WTC11 (cell line): ENCODE data around the gene CALM3. TPM values are rescaled to one million over a fixed set of nuclear protein-coding genes. Genes with fewer than 3 reads are reported as not detected.

ENCODE experiments used
- ATAC-seq: fragments of 200-7000 bp; cut with Tn5 transposase; 2 replicates; pipeline ENCODE4 v1.10.0; 2021; ENCODE audit warnings: mild to moderate bottlenecking, moderate library complexity
- CTCF ChIA-PET: fragments of 300-600 bp; sonication (Branson Sonifier 250); formaldehyde crosslinking; loops from one replicate; lab custom pipeline; 2021; ENCODE audit warnings: antibody characterized with exemption; lab: Charles Lee
- POLR2A ChIA-PET: fragments of 350-600 bp; sonication (Branson Sonifier 250); formaldehyde crosslinking; loops from one replicate; lab custom pipeline; 2021; ENCODE audit warnings: antibody characterized with exemption; lab: Charles Lee
- DNase-seq: peaks from one replicate; pipeline ENCODE4 v3.0.0; 2021; ENCODE audit warnings: low spot score
- H3K27ac Mint-ChIP-seq: 2 replicates; pipeline ENCODE4 v1.8.0; 2021; ENCODE audit warnings: mixed read lengths
- H3K27me3 Mint-ChIP-seq: 2 replicates; pipeline ENCODE4 v1.8.0; 2021; ENCODE audit warnings: low read depth, mild to moderate bottlenecking, moderate library complexity, mixed read lengths
- H3K36me3 Mint-ChIP-seq: 2 replicates; pipeline ENCODE4 v1.8.0; 2021; ENCODE audit warnings: mixed read lengths
- H3K4me1 Mint-ChIP-seq: 2 replicates; pipeline ENCODE4 v1.8.0; 2022; ENCODE audit warnings: mixed read lengths
- H3K4me3 Mint-ChIP-seq: 2 replicates; pipeline ENCODE4 v1.8.0; 2021; ENCODE audit warnings: mild to moderate bottlenecking, moderate library complexity, mixed read lengths
- H3K9me3 Mint-ChIP-seq: 2 replicates; pipeline ENCODE4 v1.8.0; 2021; ENCODE audit warnings: mixed read lengths
- ELF4 ChIP-seq: sonication (generic); formaldehyde crosslinking; IDR thresholded peaks from 2 replicates; pipeline ENCODE4 v1.8.1; 2022; ENCODE audit warnings: low read depth, mild to moderate bottlenecking, moderate library complexity, missing genetic modification reagents
- JUN ChIP-seq: sonication (generic); formaldehyde crosslinking; IDR thresholded peaks from 2 replicates; pipeline ENCODE4 v1.8.0; 2023; ENCODE audit warnings: mild to moderate bottlenecking, missing genetic modification reagents
- MYBL2 ChIP-seq: sonication (generic); formaldehyde crosslinking; IDR thresholded peaks from 2 replicates; pipeline ENCODE4 v1.8.1; 2023; ENCODE audit warnings: mild to moderate bottlenecking, moderate library complexity, missing genetic modification reagents
- OVOL2 ChIP-seq: fragments of 250-450 bp; sonication (Bioruptor Pico); IDR thresholded peaks from 2 replicates; pipeline ENCODE4 v1.9.0; 2021; ENCODE audit warnings: mild to moderate bottlenecking, borderline replicate concordance
- PRRX2 ChIP-seq: fragments of 250-450 bp; sonication (Bioruptor Pico); IDR thresholded peaks from 2 replicates; pipeline ENCODE4 v1.8.0; 2021; ENCODE audit warnings: mild to moderate bottlenecking
- SMAD4 ChIP-seq: sonication (generic); formaldehyde crosslinking; IDR thresholded peaks from 2 replicates; pipeline ENCODE4 v1.8.0; 2022; ENCODE audit warnings: mild to moderate bottlenecking, missing genetic modification reagents
- ZNF121 ChIP-seq: sonication (generic); formaldehyde crosslinking; IDR thresholded peaks from 2 replicates; pipeline ENCODE4 v1.8.0; 2023; ENCODE audit warnings: missing genetic modification reagents
- ZNF416 ChIP-seq: fragments of 250-450 bp; sonication (Bioruptor Pico); IDR thresholded peaks from 2 replicates; pipeline ENCODE4 v1.9.0; 2021; ENCODE audit warnings: mild to moderate bottlenecking, inconsistent platforms
- ZNF423 ChIP-seq: fragments of 250-450 bp; sonication (Bioruptor Pico); IDR thresholded peaks from 2 replicates; pipeline ENCODE4 v2.1.2; 2022; ENCODE audit warnings: mild to moderate bottlenecking, moderate library complexity
- total RNA-seq: library from RNA; stranded (reverse); gene quantifications from 3 replicates; pipeline ENCODE4 v1.2.3, GENCODE V29; 2021
- TF ChIP-seq, protein P1 (sequence below): fragments of 200-600 bp; IDR thresholded peaks from 2 replicates; pipeline ENCODE4 v1.8.0; 2022; ENCODE audit warnings: antibody characterized with exemption
- TF ChIP-seq, protein P2 (sequence below): fragments of 250-450 bp; sonication (Bioruptor Pico); conservative IDR thresholded peaks from 2 replicates; pipeline ENCODE4 v1.9.0; 2021; ENCODE audit warnings: mild to moderate bottlenecking
- TF ChIP-seq, protein P3 (sequence below): sonication (generic); formaldehyde crosslinking; IDR thresholded peaks from 2 replicates; pipeline ENCODE4 v1.8.0; 2022; ENCODE audit warnings: mild to moderate bottlenecking, missing genetic modification reagents
- TF ChIP-seq, protein P4 (sequence below): sonication (generic); formaldehyde crosslinking; IDR thresholded peaks from 2 replicates; pipeline ENCODE4 v1.8.1; 2022; ENCODE audit warnings: missing genetic modification reagents, borderline replicate concordance
- TF ChIP-seq, protein P5 (sequence below): sonication (generic); formaldehyde crosslinking; IDR thresholded peaks from 2 replicates; pipeline ENCODE4 v1.8.0; 2022; ENCODE audit warnings: mild to moderate bottlenecking, missing genetic modification reagents
- TF ChIP-seq, protein P6 (sequence below): sonication (generic); formaldehyde crosslinking; IDR thresholded peaks from 2 replicates; pipeline ENCODE4 v1.8.0; 2022; ENCODE audit warnings: mild to moderate bottlenecking, missing genetic modification reagents
- TF ChIP-seq, protein P7 (sequence below): sonication (generic); formaldehyde crosslinking; IDR thresholded peaks from 2 replicates; pipeline ENCODE4 v1.8.1; 2022; ENCODE audit warnings: mild to moderate bottlenecking, missing genetic modification reagents, moderate library complexity, borderline replicate concordance
- TF ChIP-seq, protein P8 (sequence below): sonication (generic); formaldehyde crosslinking; IDR thresholded peaks from 2 replicates; pipeline ENCODE4 v1.8.1; 2023; ENCODE audit warnings: mild to moderate bottlenecking, missing genetic modification reagents, borderline replicate concordance
- TF ChIP-seq, protein P9 (sequence below): fragments of 250-450 bp; sonication (Bioruptor Pico); IDR thresholded peaks from 2 replicates; pipeline ENCODE4 v2.1.2; 2022; ENCODE audit warnings: mild to moderate bottlenecking, moderate library complexity
- TF ChIP-seq, protein P10 (sequence below): sonication (generic); formaldehyde crosslinking; IDR thresholded peaks from 2 replicates; pipeline ENCODE4 v1.8.1; 2022; ENCODE audit warnings: low read depth, missing genetic modification reagents, borderline replicate concordance

The CALM3 gene
- total RNA-seq, 1 experiment from 2014 or later, result 306 TPM

DNA sequence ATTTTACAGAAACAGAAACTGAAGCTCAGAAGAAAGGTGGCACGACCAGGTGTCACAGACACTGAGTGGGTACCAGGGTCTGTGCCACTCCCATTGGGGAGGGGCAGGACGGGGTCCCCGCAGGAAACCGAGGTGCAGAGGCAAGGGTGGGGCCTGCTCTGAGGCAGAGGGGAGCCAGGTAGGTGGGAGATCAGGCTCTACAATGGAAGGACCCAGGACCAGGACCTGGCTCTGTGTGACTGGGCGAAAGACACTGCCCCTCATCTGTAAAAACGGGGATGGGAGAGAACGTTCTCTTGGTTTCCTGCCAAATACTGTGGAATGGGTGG is 21.0 kb downstream of the CALM3 start (continued):
- TF ChIP-seq, protein P1, sequence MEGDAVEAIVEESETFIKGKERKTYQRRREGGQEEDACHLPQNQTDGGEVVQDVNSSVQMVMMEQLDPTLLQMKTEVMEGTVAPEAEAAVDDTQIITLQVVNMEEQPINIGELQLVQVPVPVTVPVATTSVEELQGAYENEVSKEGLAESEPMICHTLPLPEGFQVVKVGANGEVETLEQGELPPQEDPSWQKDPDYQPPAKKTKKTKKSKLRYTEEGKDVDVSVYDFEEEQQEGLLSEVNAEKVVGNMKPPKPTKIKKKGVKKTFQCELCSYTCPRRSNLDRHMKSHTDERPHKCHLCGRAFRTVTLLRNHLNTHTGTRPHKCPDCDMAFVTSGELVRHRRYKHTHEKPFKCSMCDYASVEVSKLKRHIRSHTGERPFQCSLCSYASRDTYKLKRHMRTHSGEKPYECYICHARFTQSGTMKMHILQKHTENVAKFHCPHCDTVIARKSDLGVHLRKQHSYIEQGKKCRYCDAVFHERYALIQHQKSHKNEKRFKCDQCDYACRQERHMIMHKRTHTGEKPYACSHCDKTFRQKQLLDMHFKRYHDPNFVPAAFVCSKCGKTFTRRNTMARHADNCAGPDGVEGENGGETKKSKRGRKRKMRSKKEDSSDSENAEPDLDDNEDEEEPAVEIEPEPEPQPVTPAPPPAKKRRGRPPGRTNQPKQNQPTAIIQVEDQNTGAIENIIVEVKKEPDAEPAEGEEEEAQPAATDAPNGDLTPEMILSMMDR, result no peak
- TF ChIP-seq, protein P2, sequence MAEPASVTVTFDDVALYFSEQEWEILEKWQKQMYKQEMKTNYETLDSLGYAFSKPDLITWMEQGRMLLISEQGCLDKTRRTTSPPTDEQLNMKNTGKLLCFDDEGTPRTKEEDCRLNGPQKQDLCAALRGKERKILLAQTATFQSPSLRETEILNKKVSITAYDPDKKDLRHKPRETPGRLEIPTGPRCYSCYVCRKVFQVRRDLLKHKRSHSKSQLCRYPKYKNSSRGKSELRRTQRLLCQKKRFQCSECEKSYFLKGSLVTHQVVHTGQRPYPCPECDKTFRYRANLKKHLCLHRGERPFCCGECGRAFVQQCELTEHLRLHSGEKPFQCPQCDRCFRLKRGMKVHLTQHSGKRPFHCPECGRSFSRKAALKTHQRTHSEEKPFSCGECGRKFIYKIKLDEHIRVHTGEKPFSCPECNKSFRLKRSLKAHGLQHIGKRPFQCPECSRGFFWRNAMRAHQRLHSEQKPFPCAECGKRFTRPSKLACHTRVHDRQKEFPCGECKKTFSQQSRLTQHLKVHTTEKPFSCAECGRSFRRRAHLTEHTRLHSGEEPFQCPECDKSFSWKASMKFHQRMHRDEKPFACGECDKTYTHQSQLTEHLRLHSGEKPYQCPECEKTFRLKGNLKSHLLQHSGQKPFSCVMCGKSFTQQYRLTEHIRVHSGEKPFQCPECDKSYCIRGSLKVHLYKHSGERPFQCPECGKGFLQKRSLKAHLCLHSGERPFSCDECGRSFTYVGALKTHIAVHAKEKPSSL (CRISPR knock-in tag), result no peak
- TF ChIP-seq, protein P3, sequence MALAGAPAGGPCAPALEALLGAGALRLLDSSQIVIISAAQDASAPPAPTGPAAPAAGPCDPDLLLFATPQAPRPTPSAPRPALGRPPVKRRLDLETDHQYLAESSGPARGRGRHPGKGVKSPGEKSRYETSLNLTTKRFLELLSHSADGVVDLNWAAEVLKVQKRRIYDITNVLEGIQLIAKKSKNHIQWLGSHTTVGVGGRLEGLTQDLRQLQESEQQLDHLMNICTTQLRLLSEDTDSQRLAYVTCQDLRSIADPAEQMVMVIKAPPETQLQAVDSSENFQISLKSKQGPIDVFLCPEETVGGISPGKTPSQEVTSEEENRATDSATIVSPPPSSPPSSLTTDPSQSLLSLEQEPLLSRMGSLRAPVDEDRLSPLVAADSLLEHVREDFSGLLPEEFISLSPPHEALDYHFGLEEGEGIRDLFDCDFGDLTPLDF, result no peak
- TF ChIP-seq SMAD4 (CRISPR knock-in tag) (no peak), ELF4 (CRISPR knock-in tag) (no peak), MYBL2 (no peak), ZNF121 (no peak), OVOL2 (CRISPR knock-in tag) (no peak), ZNF423 (CRISPR knock-in tag) (no peak)
- TF ChIP-seq, protein P4, sequence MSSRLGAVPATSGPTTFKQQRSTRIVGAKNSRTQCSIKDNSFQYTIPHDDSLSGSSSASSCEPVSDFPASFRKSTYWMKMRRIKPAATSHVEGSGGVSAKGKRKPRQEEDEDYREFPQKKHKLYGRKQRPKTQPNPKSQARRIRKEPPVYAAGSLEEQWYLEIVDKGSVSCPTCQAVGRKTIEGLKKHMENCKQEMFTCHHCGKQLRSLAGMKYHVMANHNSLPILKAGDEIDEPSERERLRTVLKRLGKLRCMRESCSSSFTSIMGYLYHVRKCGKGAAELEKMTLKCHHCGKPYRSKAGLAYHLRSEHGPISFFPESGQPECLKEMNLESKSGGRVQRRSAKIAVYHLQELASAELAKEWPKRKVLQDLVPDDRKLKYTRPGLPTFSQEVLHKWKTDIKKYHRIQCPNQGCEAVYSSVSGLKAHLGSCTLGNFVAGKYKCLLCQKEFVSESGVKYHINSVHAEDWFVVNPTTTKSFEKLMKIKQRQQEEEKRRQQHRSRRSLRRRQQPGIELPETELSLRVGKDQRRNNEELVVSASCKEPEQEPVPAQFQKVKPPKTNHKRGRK, result no peak

DNA sequence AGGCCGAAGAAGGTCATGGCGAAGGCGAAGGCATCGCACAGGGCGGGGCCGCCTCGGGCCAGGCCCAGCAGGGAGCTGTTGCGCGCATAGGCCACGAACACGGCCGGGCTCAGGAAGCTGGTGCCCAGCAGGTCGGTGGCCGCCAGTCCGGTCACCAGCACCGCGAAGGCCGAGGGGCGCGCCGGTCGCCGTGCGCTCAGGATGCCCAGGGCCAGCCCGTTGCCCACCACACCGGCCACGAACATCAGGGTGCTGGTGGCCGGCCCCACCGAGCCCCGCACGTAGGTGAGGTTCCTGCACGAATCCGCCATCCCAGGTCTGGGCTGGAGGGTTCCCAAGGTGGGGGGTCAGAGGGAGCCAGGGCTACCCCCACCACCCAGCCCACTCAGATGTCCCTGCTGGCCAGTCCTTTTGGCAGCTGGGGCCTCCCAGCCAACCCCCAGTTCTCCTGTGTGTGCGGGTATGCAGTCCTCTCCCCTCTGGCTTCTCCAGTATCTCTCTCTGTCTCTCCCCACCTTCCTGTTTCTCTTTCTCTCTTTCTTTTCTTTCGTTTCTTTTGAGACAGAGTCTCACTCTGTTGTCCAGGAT is 22.9 kb downstream of the CALM3 start:
- H3K36me3 Mint-ChIP-seq, result no peaks in the 10 kb centered on the region
- peaks cover 8% of the 10 kb centered on the region for H3K4me1 Mint-ChIP-seq
- ATAC-seq (no peak), DNase-seq (no peak)
- no peaks in the 10 kb centered on the region; the same call in 1 of the 2 replicates for H3K27me3 Mint-ChIP-seq
- ChIA-PET CTCF (interaction anchor here (0.5 to 2.8 kb wide), 3 partner anchors 10 to 278 kb away, joined by 4 to 15 read pairs (median 11); partner anchors contain the start of gene DACT3), POLR2A (no interaction called here)
- no peak overlapping the region for H3K27ac Mint-ChIP-seq
- H3K9me3 Mint-ChIP-seq, result no peaks in the 10 kb centered on the region
- H3K4me3 Mint-ChIP-seq, result no peak overlapping the region
- TF ChIP-seq, protein P5, sequence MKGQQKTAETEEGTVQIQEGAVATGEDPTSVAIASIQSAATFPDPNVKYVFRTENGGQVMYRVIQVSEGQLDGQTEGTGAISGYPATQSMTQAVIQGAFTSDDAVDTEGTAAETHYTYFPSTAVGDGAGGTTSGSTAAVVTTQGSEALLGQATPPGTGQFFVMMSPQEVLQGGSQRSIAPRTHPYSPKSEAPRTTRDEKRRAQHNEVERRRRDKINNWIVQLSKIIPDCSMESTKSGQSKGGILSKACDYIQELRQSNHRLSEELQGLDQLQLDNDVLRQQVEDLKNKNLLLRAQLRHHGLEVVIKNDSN (CRISPR knock-in tag), result no peak
- TF ChIP-seq, protein P6, sequence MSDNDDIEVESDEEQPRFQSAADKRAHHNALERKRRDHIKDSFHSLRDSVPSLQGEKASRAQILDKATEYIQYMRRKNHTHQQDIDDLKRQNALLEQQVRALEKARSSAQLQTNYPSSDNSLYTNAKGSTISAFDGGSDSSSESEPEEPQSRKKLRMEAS (CRISPR knock-in tag), result no peak
- TF ChIP-seq, protein P7, sequence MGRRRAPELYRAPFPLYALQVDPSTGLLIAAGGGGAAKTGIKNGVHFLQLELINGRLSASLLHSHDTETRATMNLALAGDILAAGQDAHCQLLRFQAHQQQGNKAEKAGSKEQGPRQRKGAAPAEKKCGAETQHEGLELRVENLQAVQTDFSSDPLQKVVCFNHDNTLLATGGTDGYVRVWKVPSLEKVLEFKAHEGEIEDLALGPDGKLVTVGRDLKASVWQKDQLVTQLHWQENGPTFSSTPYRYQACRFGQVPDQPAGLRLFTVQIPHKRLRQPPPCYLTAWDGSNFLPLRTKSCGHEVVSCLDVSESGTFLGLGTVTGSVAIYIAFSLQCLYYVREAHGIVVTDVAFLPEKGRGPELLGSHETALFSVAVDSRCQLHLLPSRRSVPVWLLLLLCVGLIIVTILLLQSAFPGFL (CRISPR knock-in tag), result no peak
- TF ChIP-seq, protein P8, sequence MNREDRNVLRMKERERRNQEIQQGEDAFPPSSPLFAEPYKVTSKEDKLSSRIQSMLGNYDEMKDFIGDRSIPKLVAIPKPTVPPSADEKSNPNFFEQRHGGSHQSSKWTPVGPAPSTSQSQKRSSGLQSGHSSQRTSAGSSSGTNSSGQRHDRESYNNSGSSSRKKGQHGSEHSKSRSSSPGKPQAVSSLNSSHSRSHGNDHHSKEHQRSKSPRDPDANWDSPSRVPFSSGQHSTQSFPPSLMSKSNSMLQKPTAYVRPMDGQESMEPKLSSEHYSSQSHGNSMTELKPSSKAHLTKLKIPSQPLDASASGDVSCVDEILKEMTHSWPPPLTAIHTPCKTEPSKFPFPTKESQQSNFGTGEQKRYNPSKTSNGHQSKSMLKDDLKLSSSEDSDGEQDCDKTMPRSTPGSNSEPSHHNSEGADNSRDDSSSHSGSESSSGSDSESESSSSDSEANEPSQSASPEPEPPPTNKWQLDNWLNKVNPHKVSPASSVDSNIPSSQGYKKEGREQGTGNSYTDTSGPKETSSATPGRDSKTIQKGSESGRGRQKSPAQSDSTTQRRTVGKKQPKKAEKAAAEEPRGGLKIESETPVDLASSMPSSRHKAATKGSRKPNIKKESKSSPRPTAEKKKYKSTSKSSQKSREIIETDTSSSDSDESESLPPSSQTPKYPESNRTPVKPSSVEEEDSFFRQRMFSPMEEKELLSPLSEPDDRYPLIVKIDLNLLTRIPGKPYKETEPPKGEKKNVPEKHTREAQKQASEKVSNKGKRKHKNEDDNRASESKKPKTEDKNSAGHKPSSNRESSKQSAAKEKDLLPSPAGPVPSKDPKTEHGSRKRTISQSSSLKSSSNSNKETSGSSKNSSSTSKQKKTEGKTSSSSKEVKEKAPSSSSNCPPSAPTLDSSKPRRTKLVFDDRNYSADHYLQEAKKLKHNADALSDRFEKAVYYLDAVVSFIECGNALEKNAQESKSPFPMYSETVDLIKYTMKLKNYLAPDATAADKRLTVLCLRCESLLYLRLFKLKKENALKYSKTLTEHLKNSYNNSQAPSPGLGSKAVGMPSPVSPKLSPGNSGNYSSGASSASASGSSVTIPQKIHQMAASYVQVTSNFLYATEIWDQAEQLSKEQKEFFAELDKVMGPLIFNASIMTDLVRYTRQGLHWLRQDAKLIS, result no peak
- TF ChIP-seq ZNF416 (CRISPR knock-in tag) (no peak), ZNF423 (CRISPR knock-in tag) (no peak), PRRX2 (CRISPR knock-in tag) (no peak), JUN (no peak)
- TF ChIP-seq, protein P9, sequence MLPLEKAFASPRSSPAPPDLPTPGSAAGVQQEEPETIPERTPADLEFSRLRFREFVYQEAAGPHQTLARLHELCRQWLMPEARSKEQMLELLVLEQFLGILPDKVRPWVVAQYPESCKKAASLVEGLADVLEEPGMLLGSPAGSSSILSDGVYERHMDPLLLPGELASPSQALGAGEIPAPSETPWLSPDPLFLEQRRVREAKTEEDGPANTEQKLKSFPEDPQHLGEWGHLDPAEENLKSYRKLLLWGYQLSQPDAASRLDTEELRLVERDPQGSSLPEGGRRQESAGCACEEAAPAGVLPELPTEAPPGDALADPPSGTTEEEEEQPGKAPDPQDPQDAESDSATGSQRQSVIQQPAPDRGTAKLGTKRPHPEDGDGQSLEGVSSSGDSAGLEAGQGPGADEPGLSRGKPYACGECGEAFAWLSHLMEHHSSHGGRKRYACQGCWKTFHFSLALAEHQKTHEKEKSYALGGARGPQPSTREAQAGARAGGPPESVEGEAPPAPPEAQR (CRISPR knock-in tag), result no peak
- TF ChIP-seq, protein P10, sequence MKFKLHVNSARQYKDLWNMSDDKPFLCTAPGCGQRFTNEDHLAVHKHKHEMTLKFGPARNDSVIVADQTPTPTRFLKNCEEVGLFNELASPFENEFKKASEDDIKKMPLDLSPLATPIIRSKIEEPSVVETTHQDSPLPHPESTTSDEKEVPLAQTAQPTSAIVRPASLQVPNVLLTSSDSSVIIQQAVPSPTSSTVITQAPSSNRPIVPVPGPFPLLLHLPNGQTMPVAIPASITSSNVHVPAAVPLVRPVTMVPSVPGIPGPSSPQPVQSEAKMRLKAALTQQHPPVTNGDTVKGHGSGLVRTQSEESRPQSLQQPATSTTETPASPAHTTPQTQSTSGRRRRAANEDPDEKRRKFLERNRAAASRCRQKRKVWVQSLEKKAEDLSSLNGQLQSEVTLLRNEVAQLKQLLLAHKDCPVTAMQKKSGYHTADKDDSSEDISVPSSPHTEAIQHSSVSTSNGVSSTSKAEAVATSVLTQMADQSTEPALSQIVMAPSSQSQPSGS, result no peak
